GM21825 (cell line): ENCODE data around the gene CFAP45.

Experiments
- ATAC-seq: cut with Tn5 transposase; IDR thresholded peaks from one replicate; pipeline ENCODE4 v1.9.1; 2021; ENCODE audit warnings: mild to moderate bottlenecking, moderate library complexity; ENCODE audit not compliant: unreplicated experiment

CFAP45 gene

GRCh38 chr1:159937054-159937750 is 37.2 kb upstream of the CFAP45 start:
- no peak for ATAC-seq

GRCh38 chr1:159936273-159936904 is 36.4 kb upstream of the CFAP45 start:
- no peak for ATAC-seq

- no peak for ATAC-seq
These were observed 35.8 kb upstream of the CFAP45 start for GRCh38 chr1:159935719-159936272.

- ATAC-seq, result no peak
These were observed 35.3 kb upstream of the CFAP45 start for GRCh38 chr1:159935305-159935704.

GRCh38 chr1:159934136-159935039 is 34.4 kb upstream of the CFAP45 start:
- no peak for ATAC-seq

- no peak for ATAC-seq
These were observed 33.4 kb upstream of the CFAP45 start for GRCh38 chr1:159933347-159933746.

- ATAC-seq, result no peak
These were observed 32.6 kb upstream of the CFAP45 start for GRCh38 chr1:159932296-159933285.

GRCh38 chr1:159931795-159932173 is 31.8 kb upstream of the CFAP45 start:
- ATAC-seq, result no peak

GRCh38 chr1:159931101-159931794 is 31.3 kb upstream of the CFAP45 start:
- no peak for ATAC-seq

- no peak for ATAC-seq
These were observed 30.7 kb upstream of the CFAP45 start for GRCh38 chr1:159930634-159931033.

GRCh38 chr1:159930216-159930615 is 30.3 kb upstream of the CFAP45 start:
- ATAC-seq, result no peak

- ATAC-seq, result no peak
These were observed 29.4 kb upstream of the CFAP45 start for GRCh38 chr1:159929155-159930051.

GRCh38 chr1:159928491-159929050 is 28.6 kb upstream of the CFAP45 start:
- no peak for ATAC-seq

GRCh38 chr1:159927849-159928431 is 28.0 kb upstream of the CFAP45 start:
- ATAC-seq, result no peak

- no peak for ATAC-seq
These were observed 27.4 kb upstream of the CFAP45 start for GRCh38 chr1:159927211-159927848.

GRCh38 chr1:159925719-159926078 is 25.7 kb upstream of the CFAP45 start:
- ATAC-seq, result peak; percentile 2
